GM19463 (cell line): ENCODE measurements around the gene TPST1.
"Not testable (repeated sequence)": the region's sequence is repeated elsewhere in the genome, so short reads cannot be mapped to it uniquely, and the experiment has no call there.

Experiments
- ATAC-seq: cut with Tn5 transposase; IDR thresholded peaks from one replicate; pipeline ENCODE4 v1.9.1; 2021; ENCODE audit warnings: mild to moderate bottlenecking, moderate library complexity; ENCODE audit not compliant: unreplicated experiment

TPST1 gene

DNA sequence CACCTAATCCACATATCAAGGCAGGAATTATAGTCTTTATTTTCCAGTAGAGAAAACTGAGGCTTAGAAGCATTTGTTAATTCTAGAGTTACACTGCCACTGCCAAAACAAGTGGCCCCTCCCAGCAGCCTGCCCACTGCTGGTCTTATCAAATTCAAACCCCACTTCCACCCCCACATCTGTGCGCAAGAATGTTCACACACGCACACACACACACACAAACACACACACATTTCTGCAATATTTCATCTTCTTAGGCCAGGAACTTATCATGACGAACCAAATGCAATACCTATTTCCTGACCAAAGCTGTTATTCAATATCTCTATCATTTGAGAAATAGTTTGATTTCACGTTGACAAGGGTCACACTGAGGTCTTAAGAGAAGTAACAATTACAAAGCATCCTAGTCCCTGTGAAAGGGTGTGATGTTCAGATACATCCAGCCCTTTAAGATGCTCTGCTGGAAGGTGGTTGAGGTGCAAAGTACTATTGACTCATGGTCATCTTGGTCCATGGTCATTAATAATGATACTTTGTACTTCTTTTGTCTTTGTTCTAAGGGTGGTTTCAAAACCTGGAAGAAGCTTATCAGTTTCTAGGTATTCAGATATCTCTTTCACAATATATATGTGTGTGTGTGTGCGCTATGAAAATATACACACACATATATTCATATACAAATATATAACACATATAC is 169.2 kb downstream of the TPST1 start:
- not testable (repeated sequence) for ATAC-seq

DNA sequence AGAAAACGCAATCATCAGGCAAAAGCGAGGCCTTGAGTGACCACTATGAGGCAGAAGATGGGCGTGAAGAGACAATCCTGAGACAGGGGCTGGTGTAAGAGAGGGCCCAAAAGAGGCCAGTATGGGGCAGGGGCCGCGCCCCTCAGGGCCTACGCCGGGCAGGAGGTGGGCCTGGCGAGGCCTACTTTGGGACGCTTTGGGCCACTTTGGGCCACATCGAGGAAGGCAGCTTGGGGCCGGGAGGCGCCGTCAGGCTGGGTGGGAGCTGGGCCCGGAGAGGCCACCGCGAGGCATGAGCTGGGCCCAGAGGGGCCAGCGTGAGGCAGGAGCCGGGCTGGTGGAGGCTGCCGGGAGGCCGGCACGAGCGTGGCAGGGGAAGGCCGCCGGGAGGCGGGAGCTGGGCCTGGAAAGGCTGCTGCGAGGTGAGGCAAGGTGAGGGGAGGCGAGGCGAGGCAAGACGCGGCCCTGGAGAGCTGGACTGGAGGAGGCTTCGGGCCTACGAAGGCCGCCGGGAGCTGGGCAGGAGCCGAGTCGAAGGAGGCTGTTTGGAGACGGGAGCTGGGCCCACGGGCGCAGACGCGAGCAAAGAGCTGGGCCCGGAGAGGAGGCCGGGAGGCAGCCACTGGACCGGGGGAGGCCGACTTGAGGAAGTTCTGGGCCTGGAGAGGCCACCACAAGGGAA is 171.3 kb downstream of the TPST1 start:
- ATAC-seq = no peak

DNA sequence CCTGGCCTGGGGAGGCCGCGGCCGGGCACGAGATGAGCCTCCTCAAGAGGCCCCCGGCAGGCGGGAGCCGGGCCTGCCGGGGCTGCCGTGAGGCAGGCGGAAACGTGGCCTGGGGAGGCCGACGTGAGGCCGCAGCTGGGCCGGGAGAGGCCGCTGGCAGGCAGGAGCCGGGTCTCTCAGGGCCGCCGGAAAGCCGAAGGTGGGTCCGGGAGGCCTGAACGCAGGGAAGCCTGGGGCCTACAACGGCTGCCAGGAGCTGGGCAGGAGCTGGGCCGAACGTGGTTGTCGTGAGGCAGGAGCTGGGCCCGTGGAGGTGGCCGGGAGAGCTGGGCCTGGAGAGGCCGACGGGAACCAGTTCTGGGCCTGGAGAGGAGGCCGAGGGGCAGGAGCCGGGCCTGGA is 171.9 kb downstream of the TPST1 start:
- ATAC-seq = no peak

DNA sequence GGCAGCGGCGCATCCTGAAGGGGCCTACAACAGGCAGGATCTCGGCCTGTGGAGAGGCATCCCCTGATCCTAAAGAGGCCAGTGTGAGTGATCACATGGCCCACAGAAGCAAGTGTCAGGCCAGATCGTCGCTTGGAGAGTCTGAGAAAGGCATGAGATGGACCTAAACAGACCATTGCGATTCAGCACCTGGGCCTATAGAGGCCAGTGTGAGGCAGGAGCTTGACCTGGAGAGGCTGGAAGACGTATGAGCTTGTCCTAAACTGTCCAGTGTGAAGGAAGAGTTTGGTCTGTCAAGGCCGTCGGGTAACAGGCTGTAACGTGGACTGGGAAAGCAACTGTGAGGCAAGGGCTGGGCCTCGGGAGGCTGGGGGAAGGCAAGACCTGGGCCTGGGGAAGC is 172.6 kb downstream of the TPST1 start:
- no peak for ATAC-seq

DNA sequence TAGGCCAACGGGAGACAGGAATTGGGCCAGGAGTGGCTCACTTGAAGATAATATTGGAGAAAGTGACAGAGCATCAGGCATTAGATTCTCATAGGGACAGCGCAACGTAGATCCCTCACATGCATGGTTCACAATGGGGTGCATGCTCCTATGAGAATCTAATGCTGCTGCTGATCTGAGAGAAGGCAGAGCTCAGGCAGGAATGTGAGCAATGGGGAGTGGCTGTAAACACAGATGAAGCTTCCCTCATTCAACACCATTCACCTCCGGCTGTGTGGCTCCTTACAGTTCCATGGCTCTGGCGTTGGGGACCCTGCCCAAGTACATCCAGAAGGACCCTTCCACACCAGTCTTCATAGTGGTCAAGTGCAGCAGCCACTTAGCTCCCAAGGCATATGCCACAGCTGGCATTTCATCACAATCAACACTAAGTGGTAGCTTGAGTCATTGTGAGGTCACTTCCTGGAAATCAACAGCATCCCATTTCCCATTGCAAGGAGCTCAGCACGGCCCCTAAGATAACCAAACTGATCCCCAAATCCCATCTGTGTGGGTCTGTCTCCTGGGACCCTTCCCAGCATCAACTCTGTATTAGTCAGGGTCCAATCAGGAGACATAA is 174.5 kb downstream of the TPST1 start:
- ATAC-seq = no peak

DNA sequence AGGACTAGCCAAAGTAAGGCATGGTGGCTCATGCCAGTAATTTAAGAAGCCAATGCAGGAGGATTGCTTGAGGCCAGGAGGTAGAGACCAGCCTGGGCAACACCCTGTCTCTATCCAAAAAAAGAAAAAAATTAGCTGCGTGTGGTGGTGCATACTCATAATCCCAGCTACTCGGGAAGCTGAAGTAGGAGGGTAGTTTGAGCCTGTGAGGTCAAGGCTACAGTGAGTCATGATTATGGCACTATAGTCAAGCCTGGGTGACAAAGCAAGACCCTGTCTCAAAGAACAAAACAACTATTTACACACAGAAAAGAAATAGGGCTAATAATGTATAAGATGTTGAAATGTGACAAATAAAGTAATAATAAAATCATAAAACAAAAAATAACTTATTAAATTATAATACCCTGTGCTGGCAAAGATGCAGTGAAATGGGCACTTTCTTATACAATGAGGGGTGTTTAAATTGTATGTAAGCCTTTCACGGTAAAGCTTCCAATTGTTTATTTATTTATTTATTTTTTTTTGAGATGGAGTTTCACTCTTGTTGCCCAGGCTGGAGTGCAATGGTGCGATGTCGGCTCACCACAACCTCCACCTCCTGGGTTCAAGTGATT is 175.2 kb downstream of the TPST1 start:
- ATAC-seq = no peak

DNA sequence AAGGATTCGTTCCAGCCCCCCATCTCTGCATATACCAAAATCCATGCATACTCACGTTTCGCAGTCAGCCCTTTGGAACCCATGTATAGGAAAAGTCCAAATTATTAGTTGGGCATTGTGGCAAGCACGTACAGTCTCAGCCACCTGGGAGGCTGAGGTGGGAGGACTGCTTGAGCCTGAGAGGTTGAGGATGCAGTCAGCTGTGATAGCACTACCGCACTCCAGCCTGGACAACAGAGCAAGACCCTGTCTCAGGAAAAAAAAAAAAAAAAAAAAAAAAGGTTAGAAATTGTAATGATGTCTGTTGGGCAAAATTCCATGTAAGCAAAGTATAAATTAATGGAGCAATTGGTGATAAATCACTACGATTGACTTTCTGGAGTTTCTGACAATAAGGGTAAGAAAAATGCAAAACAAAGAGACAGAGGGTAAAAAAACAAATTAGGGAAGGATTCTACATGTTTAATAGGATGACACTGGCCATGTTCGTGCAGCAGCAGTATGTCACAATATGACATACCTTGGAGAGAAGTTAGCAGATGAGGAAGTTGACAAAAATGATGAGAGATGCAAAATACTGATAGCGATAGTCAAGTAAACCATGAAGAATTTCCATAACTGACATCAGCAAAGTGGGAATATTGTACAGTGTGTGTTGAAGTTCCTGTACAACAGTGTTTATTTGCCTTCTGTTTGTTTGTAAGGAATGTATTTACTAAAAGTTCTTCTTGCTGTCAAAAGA is 177.2 kb downstream of the TPST1 start:
- not testable (repeated sequence) for ATAC-seq

DNA sequence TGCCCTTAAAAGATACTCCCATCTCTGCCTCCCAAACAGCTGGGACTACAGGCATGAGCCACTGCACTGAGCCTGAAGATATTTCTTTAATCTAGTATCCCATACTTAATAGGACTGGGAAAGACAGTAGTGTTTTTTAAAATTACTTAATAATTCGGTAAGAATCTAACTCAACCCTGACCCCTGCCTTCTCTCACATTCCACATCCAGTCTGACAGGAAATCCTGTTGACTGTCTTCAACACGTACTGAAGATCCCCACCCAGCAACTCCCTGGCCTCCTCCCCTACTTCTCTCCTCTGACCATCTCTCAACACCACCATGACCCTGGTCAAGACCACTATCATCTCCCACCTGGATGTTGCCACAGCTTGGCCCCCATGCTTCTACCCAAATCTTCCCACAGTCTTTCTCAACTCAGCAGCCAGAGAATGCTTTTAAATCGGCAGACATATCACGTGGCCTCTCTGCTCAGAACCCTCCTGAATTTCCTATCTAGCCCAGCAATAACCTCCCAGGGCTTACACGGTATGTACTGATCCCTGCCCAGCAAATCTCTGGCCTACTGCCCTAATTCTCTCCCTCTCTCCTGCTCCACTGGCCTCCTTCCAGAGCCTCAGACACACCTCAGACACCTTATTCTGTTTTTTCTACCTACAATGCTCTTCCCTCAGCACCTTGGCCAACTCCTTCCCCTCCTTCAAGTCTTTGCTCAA is 180.2 kb downstream of the TPST1 start:
- ATAC-seq = not testable (repeated sequence)

DNA sequence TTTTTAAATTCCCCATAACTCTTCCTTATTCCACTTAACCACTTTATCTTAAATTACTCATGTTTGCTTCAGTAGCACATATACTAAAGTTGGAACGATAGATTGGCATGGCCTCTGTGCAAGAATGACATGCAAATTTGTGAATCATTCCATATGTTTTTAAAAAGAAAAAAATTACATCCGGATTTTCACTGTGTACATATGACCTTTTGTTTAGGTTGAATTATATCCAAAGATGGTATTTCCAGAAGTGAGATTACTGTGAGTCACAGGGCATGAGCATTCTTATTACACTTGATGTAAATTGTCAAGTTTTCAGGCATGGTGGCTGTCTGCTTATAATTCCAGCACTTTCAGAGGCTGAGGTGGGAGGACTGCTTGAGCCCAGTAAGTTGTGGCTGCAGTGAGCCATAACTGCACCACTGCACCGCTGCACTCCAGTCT is 190.0 kb downstream of the TPST1 start:
- ATAC-seq = not testable (repeated sequence)

DNA sequence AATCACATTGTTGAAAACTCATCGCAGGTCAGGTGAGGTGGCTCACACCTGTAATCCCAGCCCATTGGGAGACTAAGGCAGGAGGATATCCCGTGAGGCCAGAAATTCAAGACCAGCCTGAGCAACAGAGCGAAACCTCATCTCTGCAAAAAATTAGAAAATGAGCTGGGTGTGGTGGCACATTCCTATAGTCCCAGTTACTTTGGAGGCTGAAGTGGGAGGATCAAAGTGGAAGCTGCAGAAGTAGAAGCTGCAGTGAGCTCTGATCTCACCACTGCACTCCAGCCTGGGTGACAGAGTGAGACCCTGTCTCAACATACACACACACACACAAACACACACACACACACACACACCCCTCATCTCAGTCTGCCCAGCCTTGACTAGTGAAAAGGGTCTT is 190.9 kb downstream of the TPST1 start:
- not testable (repeated sequence) for ATAC-seq

DNA sequence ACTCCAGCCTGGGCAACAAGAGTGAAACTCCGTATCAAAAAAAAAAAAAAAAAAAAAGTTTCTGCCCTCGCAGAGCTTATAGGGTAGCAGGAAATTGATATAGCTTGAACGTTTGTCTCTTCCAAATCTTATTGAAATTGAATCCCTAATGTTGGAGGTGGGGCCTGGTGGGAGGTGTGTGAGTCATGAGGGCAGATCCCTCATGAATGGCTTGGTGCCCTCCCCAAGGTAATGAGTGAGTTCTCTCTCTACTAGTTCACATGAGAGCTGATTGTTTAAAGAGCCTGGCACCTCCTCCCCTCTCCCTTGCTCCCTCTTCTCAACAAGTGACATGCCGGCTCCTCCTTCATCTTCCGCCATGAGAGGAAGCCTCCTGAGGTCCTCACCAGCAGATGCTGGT is 193.7 kb downstream of the TPST1 start:
- not testable (repeated sequence) for ATAC-seq

DNA sequence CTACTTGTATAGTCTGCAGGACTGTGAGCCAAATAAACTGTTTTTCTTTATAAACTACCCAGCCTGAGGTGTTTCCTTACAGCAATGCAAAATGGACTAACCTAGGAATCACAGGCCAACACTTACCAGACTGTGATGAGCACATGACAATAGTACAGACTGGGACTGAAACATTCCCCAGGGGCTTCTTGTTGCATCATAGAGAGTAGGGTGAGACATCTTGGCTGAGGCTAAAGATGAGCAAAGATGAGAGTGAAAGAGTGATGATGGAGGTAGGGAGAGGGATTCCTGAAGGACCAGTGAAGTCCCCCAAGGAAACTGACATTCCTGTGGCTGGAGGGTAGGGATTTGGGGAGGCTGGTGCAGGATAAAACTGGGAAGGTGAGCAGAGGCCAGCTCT is 194.4 kb downstream of the TPST1 start:
- ATAC-seq = no peak

DNA sequence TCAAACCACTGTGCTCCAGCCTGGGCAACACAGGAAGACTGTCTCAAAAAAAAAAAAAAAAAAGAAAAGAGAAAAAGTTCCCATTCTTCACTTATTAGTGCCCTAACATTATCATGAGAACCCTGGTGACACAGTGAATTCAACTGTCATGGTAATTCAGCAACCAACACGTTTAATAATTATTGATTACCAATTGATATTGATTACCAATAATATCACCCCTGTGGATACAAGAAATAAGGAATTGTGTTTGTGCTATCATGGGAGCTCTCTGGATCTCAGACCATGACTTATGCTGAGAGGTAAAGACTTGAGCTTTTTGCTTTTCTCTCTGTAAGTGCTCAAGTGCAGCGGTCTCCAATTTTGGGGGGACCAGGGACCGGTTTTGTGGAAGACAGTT is 195.3 kb downstream of the TPST1 start:
- no peak for ATAC-seq

DNA sequence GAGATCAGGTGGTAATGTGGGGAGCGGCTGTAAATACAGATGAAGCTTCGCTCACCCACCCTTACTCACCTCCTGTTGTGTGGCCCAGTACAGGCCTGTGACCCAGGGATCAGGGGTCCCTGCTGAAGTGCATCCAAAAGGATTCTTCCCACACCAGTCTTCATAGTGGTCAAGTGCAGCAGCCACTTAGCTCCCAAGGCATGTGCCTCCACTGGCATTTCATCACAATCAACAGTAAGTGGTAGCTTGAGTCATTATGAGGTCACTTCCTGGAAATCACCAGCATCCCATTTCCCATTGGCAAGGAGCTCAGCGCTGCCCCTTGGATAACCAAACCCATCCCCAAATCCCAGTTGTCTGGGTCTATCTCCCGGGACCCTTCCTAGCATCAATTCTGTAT is 196.0 kb downstream of the TPST1 start:
- ATAC-seq = not testable (repeated sequence)

DNA sequence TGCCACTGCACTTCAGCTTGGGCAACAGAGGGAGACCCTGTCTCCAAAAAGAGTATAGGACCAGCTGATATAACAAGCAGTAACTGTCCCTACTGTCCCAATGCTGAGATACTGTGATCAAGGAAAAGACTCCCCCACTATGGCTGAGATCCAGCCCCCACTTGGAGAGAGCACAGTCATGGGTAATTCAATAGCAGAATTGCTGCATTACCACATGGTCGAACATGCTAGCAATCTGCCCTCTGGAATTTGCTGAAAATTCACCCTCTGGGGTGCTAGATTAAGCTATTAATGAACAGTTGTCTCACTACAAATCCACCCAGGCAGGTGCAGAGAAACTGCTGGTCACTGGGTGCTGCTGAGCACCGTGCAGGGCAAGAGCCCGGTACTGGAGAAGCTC is 196.8 kb downstream of the TPST1 start:
- not testable (repeated sequence) for ATAC-seq

DNA sequence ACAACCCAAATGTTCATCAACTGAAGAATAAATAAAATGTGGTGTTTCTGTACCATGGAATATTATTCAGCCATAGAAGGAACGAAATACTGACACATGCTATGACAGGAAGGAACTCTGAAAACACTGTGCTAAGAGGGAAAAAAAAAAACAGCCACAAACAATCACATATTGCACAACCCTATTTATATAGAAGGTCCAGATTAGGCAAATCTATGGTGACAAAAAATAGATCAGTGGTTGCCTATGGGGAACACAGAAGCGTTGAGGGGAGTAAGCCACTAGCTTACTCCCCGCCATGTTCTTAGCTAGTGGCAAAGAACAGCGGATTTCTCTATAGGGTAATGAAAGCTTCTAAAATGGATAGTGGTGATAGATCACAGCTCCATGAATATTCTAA is 198.4 kb downstream of the TPST1 start:
- no peak for ATAC-seq

DNA sequence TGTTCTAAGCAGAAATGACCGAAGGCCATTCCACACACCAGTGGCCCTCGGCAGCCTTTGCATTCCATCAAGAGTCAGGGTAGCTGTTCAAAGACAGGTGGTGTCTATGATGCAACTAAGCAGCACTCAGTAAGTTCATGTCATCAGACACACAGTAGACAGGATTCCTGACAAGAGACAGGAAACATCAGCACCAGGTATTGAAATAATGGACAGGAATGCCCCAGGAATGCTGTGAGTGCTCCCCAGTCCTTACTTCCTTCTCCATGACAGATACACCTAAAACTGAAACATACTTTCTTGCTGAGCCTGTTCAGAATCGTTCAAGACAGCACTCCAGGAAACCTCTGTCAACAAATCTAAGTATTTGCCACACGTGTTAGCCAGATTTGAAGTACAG is 204.4 kb downstream of the TPST1 start:
- no peak for ATAC-seq
